ENCODE data around the gene POMT2. TPM values are rescaled to one million over a fixed set of nuclear protein-coding genes. Genes with fewer than 3 reads are reported as not detected.

Gene POMT2
- total and polyA plus RNA-seq, 7 experiments from 2014 or later, result 0.39 to 15.3 (median 9.2) TPM; not detected in 1

DNA sequence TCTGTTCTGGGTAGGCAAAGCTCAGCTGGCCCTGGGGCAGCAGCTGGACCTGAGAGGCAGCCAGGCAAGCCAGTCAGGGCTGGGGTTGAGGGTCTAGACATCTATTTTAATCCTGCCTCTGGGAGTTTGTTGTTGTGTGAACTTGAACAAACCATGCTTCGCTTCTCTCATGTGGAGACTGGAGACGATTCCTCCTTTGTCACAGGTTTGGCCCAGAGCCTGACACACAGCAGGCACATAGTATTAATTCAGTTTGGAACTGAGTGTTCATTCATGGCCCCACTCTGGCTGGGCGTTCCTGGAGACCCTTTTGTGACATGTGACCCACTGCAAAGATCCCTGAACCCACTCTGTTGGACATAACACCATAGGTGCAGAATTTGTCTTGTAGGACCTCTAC lies 89.0 kb downstream of the POMT2 start:
- Mint-ChIP-seq H3K36me3 (peaks cover 0 to 4% (median 0%) of the 10 kb centered on the region in 5 donors), H3K4me1 (no peaks in the 10 kb centered on the region), H3K27ac (no peak overlapping the region), H3K27me3 (peaks cover 0 to 9% (median 0%) of the 10 kb centered on the region in 5 donors), H3K9me3 (peaks cover 0 to 6% (median 0%) of the 10 kb centered on the region in 11 donors), H3K4me3 (no peak overlapping the region)
- Histone ChIP-seq H3K36me3 (ENCODE audit: control insufficient read depth in 2 of 3, insufficient read depth in 3 of 3, low read length in 3 of 3) (no peaks in the 10 kb centered on the region), H3K27me3 (ENCODE audit: control insufficient read depth in 2 of 2, insufficient read depth in 2 of 2, low read length in 2 of 2) (no peaks in the 10 kb centered on the region), H3K9me3 (ENCODE audit: control insufficient read depth in 2 of 3, low read length in 3 of 3) (peaks cover 0 to 4% (median 0%) of the 10 kb centered on the region in 3 experiments), H3K27ac (ENCODE audit: low read depth, low read length) (no peak overlapping the region), H3K4me1 (ENCODE audit: control insufficient read depth in 2 of 2, insufficient read depth in 2 of 2, low read length in 2 of 2) (no peaks in the 10 kb centered on the region), H3K4me3 (ENCODE audit: low read length) (no peak overlapping the region)
- intact Hi-C loops (cut with micrococcal nuclease), result no loop called here
- DNase-seq (no peak), ATAC-seq (no peak)
- ChIA-PET POLR2A (no interaction called here), CTCF (interaction anchor here (1.2 kb wide), 1 partner anchor 286 kb away, joined by 3 read pairs; no protein-coding TSS in a partner anchor)

DNA sequence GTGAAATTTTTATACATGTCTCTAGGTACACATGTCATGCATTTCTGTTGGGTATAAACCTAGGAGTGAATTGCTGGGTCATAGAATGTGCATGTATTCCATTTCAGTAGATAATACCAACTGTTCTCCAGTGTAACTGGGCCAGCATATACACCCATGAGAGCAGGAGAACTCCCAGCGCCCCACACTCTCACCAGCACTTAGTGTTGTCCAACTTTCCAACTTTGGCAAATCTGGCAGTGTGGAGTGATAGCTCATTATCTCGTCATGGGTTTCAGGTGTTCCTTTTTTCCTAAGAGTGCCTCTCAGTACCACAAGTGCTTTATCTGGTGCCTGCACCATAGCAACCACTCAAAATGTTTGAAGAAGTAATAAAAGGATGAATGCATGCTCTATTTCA lies 89.8 kb downstream of the POMT2 start:
- Histone ChIP-seq H3K9me3 (ENCODE audit: control insufficient read depth in 2 of 3, low read length in 3 of 3) (peaks cover 0 to 4% (median 0%) of the 10 kb centered on the region in 3 experiments), H3K27me3 (ENCODE audit: control insufficient read depth in 2 of 2, insufficient read depth in 2 of 2, low read length in 2 of 2) (no peaks in the 10 kb centered on the region), H3K36me3 (ENCODE audit: control insufficient read depth in 2 of 3, insufficient read depth in 3 of 3, low read length in 3 of 3) (no peaks in the 10 kb centered on the region), H3K4me1 (ENCODE audit: control insufficient read depth in 2 of 2, insufficient read depth in 2 of 2, low read length in 2 of 2) (no peaks in the 10 kb centered on the region), H3K27ac (ENCODE audit: low read depth, low read length) (no peak overlapping the region), H3K4me3 (ENCODE audit: low read length) (no peak overlapping the region)
- Mint-ChIP-seq H3K4me3 (no peak overlapping the region), H3K9me3 (peaks cover 0 to 6% (median 0%) of the 10 kb centered on the region in 11 donors), H3K27ac (no peak overlapping the region), H3K36me3 (peaks cover 0 to 4% (median 0%) of the 10 kb centered on the region in 5 donors), H3K4me1 (no peaks in the 10 kb centered on the region), H3K27me3 (peaks cover 0 to 9% (median 0%) of the 10 kb centered on the region in 5 donors)
- CTCF ChIA-PET, result no interaction called here
- intact Hi-C loops (cut with micrococcal nuclease), result no loop called here
- DNase-seq, result no peak
- no peak for ATAC-seq
- POLR2A ChIA-PET, result no interaction called here

DNA sequence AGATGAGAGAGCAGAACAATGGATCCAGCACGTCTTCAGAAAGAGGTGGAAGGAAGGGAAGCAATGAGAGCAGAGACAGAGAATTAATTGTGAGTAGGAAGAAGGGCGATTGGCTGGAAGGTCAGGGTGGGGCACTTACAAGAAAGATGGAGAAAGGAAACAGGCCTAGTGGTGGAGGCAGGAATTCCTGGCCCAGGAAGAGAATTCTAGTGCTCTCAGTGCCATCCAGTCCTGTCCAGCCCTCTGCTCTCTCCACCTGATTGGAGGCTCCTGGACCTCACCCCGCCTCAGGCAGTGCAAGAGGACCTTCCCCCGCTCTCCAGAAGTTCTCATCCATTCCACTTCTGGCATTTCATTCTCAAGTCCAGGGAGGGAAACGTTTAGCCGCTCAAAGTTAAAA lies 92.6 kb downstream of the POMT2 start:
- Histone ChIP-seq H3K9me3 (ENCODE audit: control insufficient read depth in 2 of 3, low read length in 3 of 3) (peaks cover 0 to 4% (median 0%) of the 10 kb centered on the region in 3 experiments), H3K36me3 (ENCODE audit: control insufficient read depth in 2 of 3, insufficient read depth in 3 of 3, low read length in 3 of 3) (no peaks in the 10 kb centered on the region), H3K27me3 (ENCODE audit: control insufficient read depth in 2 of 2, insufficient read depth in 2 of 2, low read length in 2 of 2) (no peaks in the 10 kb centered on the region), H3K27ac (ENCODE audit: low read depth, low read length) (no peak overlapping the region), H3K4me1 (ENCODE audit: control insufficient read depth in 2 of 2, insufficient read depth in 2 of 2, low read length in 2 of 2) (no peaks in the 10 kb centered on the region), H3K4me3 (ENCODE audit: low read length) (no peak overlapping the region)
- ATAC-seq, result no peak
- intact Hi-C loops (cut with micrococcal nuclease), result no loop called here
- no peak overlapping the region for H3K4me3 Mint-ChIP-seq
- H3K36me3 Mint-ChIP-seq, result peaks cover 0 to 4% (median 0%) of the 10 kb centered on the region in 5 donors
- ChIA-PET CTCF (interaction anchor here (0.7 kb wide), 1 partner anchor 546 kb away, joined by 3 read pairs; no protein-coding TSS in a partner anchor), POLR2A (no interaction called here)
- H3K27me3 Mint-ChIP-seq, result peaks cover 0 to 9% (median 0%) of the 10 kb centered on the region in 5 donors
- DNase-seq, result no peak
- H3K9me3 Mint-ChIP-seq, result peaks cover 0 to 6% (median 0%) of the 10 kb centered on the region in 11 donors
- no peak overlapping the region for H3K27ac Mint-ChIP-seq
- H3K4me1 Mint-ChIP-seq, result no peaks in the 10 kb centered on the region

DNA sequence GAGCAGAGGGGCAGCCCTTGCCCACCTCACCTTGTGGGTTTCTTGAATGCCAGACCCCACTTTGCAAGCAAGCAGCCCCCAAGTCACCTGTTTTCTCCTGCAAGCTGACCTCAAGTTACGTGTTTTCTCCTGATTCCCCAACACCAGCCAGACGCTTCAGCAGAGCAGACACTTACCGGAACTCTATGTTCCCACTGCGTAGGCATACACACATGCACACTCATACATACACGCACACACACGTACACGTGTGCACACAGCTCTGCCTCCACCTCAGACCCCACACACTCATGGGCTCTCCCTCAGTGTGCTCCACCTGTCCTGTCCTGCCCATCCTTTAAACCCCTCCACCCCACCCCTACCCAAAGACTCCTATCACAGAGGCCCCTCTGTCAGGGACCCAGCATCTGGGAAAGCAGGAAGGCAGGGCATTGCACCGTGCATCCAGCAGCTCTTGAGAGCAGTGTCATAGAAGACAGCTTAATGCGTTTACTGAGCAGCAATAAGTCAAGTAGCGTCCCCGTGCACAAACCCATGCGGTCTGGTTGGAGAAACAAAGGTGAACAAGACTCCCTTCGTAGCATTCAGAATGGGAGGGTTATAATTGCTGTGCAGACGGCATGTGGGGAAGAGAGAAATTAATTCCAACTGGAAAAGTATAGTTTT lies 94.7 kb downstream of the POMT2 start:
- Histone ChIP-seq H3K27ac (ENCODE audit: low read depth, low read length) (no peak overlapping the region), H3K9me3 (ENCODE audit: control insufficient read depth in 2 of 3, low read length in 3 of 3) (peaks cover 0 to 3% (median 0%) of the 10 kb centered on the region in 3 experiments), H3K4me3 (ENCODE audit: low read length) (no peak overlapping the region), H3K4me1 (ENCODE audit: control insufficient read depth in 2 of 2, insufficient read depth in 2 of 2, low read length in 2 of 2) (no peaks in the 10 kb centered on the region), H3K36me3 (ENCODE audit: control insufficient read depth in 2 of 3, insufficient read depth in 3 of 3, low read length in 3 of 3) (no peaks in the 10 kb centered on the region), H3K27me3 (ENCODE audit: control insufficient read depth in 2 of 2, insufficient read depth in 2 of 2, low read length in 2 of 2) (no peaks in the 10 kb centered on the region)
- H3K9me3 Mint-ChIP-seq, result peaks cover 0 to 4% (median 0%) of the 10 kb centered on the region in 11 donors
- ChIA-PET CTCF (no interaction called here), POLR2A (no interaction called here)
- H3K4me1 Mint-ChIP-seq, result no peaks in the 10 kb centered on the region
- H3K36me3 Mint-ChIP-seq, result peaks cover 0 to 4% (median 0%) of the 10 kb centered on the region in 5 donors
- H3K4me3 Mint-ChIP-seq, result no peak overlapping the region
- H3K27ac Mint-ChIP-seq, result no peak overlapping the region
- peaks cover 0 to 9% (median 0%) of the 10 kb centered on the region in 5 donors for H3K27me3 Mint-ChIP-seq
- no peak for DNase-seq
- ATAC-seq, result no peak
- intact Hi-C loops (cut with micrococcal nuclease), result no loop called here

DNA sequence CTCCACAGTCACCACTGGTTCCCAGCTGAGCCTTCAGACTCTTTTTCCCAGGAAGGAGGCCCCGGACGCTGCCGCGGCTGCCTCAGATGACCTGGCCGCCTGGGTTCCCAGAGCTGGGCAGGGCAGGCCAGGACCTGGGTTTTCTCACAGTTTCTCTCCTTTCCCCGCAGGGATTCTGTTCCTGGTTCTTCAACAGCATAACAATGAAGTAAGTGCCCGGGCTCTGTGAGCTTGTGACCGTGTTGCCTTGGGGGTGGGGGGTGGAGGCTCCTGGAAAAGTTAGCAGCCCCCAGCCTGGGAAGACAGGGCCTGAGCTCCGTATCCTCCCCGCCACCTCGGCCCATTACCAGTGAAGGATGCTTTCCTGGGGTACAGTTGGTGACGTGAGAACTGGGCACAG lies 95.4 kb downstream of the POMT2 start:
- Mint-ChIP-seq H3K4me3 (no peak overlapping the region), H3K27ac (no peak overlapping the region), H3K9me3 (peaks cover 0 to 2% (median 0%) of the 10 kb centered on the region in 11 donors), H3K36me3 (peaks cover 0 to 4% (median 0%) of the 10 kb centered on the region in 5 donors), H3K4me1 (no peaks in the 10 kb centered on the region), H3K27me3 (peaks cover 0 to 9% (median 0%) of the 10 kb centered on the region in 5 donors)
- H3K27me3 ChIP-seq (ENCODE audit: control insufficient read depth in 2 of 2, insufficient read depth in 2 of 2, low read length in 2 of 2), result no peaks in the 10 kb centered on the region
- intact Hi-C loops (cut with micrococcal nuclease), result no loop called here
- H3K27ac ChIP-seq (ENCODE audit: low read depth, low read length), result no peak overlapping the region
- H3K4me1 ChIP-seq (ENCODE audit: control insufficient read depth in 2 of 2, insufficient read depth in 2 of 2, low read length in 2 of 2), result no peaks in the 10 kb centered on the region
- ChIA-PET CTCF (no interaction called here), POLR2A (no interaction called here)
- no peak overlapping the region for H3K4me3 ChIP-seq (ENCODE audit: low read length)
- DNase-seq (no peak), ATAC-seq (no peak)
- no peaks in the 10 kb centered on the region for H3K9me3 ChIP-seq (ENCODE audit: control insufficient read depth in 2 of 3, low read length in 3 of 3)
- no peaks in the 10 kb centered on the region for H3K36me3 ChIP-seq (ENCODE audit: control insufficient read depth in 2 of 3, insufficient read depth in 3 of 3, low read length in 3 of 3)

Small RNA genes within 50 kb of the gene (microRNA-seq; reads per million reads assigned to microRNA genes)
- gene MIR1260A (ENCODE audit: borderline microRNAs expressed), result not detected

Other genes starting within 250 kb of the POMT2 start
- gene CIPC, start 222.6 kb downstream of the POMT2 start, total RNA-seq, result 10 to 100 TPM in 4 of 5 experiments, 1 to 10 TPM in 1; 5.5 to 14.2 (median 12.9) TPM
- gene CIPC, start 222.6 kb downstream of the POMT2 start, polyA plus RNA-seq, result 1 to 10 TPM; 4.3 to 8.4 TPM
- not detected for gene ZDHHC22, start 179.1 kb downstream of the POMT2 start, total RNA-seq
- gene ZDHHC22, start 179.1 kb downstream of the POMT2 start, polyA plus RNA-seq, result not detected
- gene TMEM63C, start 139.1 kb downstream of the POMT2 start, total RNA-seq, result 1 to 10 TPM in 2 of 5 experiments, under 1 TPM in 3; 0.46 to 4.9 (median 0.80) TPM
- not detected for gene TMEM63C, start 139.1 kb downstream of the POMT2 start, polyA plus RNA-seq
- gene NGB, start 49.7 kb downstream of the POMT2 start, total RNA-seq, result not detected
- not detected for gene NGB, start 49.7 kb downstream of the POMT2 start, polyA plus RNA-seq
- 10 to 100 TPM in 3 of 5 experiments, 1 to 10 TPM in 2; 7.1 to 13.4 (median 11.5) TPM for gene GSTZ1, start 153 bp upstream of the POMT2 start, total RNA-seq
- 1 to 10 TPM; 5.6 to 9.5 TPM for gene GSTZ1, start 153 bp upstream of the POMT2 start, polyA plus RNA-seq
- 10 to 100 TPM in 1 of 5 experiments, 1 to 10 TPM in 4; 5.5 to 18.6 (median 7.0) TPM for gene TMED8, start 56.2 kb upstream of the POMT2 start, total RNA-seq
- 1 to 10 TPM; 2.4 to 3.1 TPM for gene TMED8, start 56.2 kb upstream of the POMT2 start, polyA plus RNA-seq
- under 1 TPM in 3 of 5 experiments, not detected in 2; 0.27 to 0.46 (median 0.42) TPM for gene SAMD15, start 56.5 kb upstream of the POMT2 start, total RNA-seq
- not detected for gene SAMD15, start 56.5 kb upstream of the POMT2 start, polyA plus RNA-seq
- 1 to 10 TPM in 1 of 5 experiments, under 1 TPM in 4; 0.32 to 1.1 (median 0.56) TPM for gene NOXRED1, start 102.6 kb upstream of the POMT2 start, total RNA-seq
- gene NOXRED1, start 102.6 kb upstream of the POMT2 start, polyA plus RNA-seq, result not detected
- gene VIPAS39, start 136.7 kb upstream of the POMT2 start, total RNA-seq, result 10 to 100 TPM; 12.1 to 21.2 (median 20.5) TPM
- 10 to 100 TPM; 10.5 to 11.7 TPM for gene VIPAS39, start 136.7 kb upstream of the POMT2 start, polyA plus RNA-seq
- gene AHSA1, start 137.2 kb upstream of the POMT2 start, total RNA-seq, result 100 to 1,000 TPM in 3 of 5 experiments, 10 to 100 TPM in 2; 51.6 to 176 (median 103) TPM
- 100 to 1,000 TPM; 142 to 175 TPM for gene AHSA1, start 137.2 kb upstream of the POMT2 start, polyA plus RNA-seq
- not detected for gene ISM2, start 177.9 kb upstream of the POMT2 start, total RNA-seq
- not detected for gene ISM2, start 177.9 kb upstream of the POMT2 start, polyA plus RNA-seq

Measured in naive thymus-derived CD4-positive, alpha-beta T cell (primary cell).